ENCODE data around the gene TRIM44. TPM values are rescaled to one million over a fixed set of nuclear protein-coding genes. Genes with fewer than 3 reads are reported as not detected.
A peak's percentile ranks its signal among the peaks of the same experiment; 100 is the strongest.
"Not testable (repeated sequence)": the region's sequence is repeated elsewhere in the genome, so short reads cannot be mapped to it uniquely, and the experiment has no call there.

Gene TRIM44
- polyA plus RNA-seq, 6 donors from 2014 or later = 37.2 to 69.6 (median 59.6) TPM

- DNase-seq (no peak), ATAC-seq (ENCODE audit: low read depth in 2 of 2) (no peak)
- no peaks in the 10 kb centered on the region for H3K9me3 Mint-ChIP-seq
- no peaks in the 10 kb centered on the region for H3K27me3 Mint-ChIP-seq
- H3K4me3 Mint-ChIP-seq = peak overlapping the region in 1 of 8 donors; percentile 23
- H3K4me1 Mint-ChIP-seq = peaks cover 61 to 65% (median 65%) of the 10 kb centered on the region in 3 donors
- H3K27ac Mint-ChIP-seq = peak overlapping the region in 5 of 6 donors; percentile 37 to 97 (median 59)
- peaks cover 12 to 17% of the 10 kb centered on the region in 2 donors for H3K36me3 Mint-ChIP-seq
Observed at GRCh38 chr11:35682230-35683173, 19.9 kb downstream of the TRIM44 start.

- ATAC-seq (ENCODE audit: low read depth in 2 of 2) (peak; percentile 86 to 90), DNase-seq (no peak)
- Mint-ChIP-seq H3K36me3 (peaks cover 12 to 23% of the 10 kb centered on the region in 2 donors), H3K4me3 (no peak overlapping the region), H3K4me1 (peaks cover 56 to 64% (median 57%) of the 10 kb centered on the region in 3 donors), H3K9me3 (no peaks in the 10 kb centered on the region), H3K27ac (peak overlapping the region in 1 of 6 donors; percentile 57), H3K27me3 (no peaks in the 10 kb centered on the region)
Observed at GRCh38 chr11:35683728-35684339, 21.3 kb downstream of the TRIM44 start.

- Mint-ChIP-seq H3K4me3 (no peak overlapping the region), H3K9me3 (no peaks in the 10 kb centered on the region), H3K4me1 (peaks cover 33 to 36% (median 34%) of the 10 kb centered on the region in 3 donors), H3K27me3 (no peaks in the 10 kb centered on the region), H3K27ac (no peak overlapping the region), H3K36me3 (peaks cover 12 to 23% of the 10 kb centered on the region in 2 donors)
- DNase-seq (no peak), ATAC-seq (ENCODE audit: low read depth in 2 of 2) (no peak)
Observed at GRCh38 chr11:35688023-35688422, 25.4 kb downstream of the TRIM44 start.

GRCh38 chr11:35689081-35689996, 26.8 kb downstream of the TRIM44 start:
- H3K9me3 Mint-ChIP-seq = no peaks in the 10 kb centered on the region
- H3K27me3 Mint-ChIP-seq = no peaks in the 10 kb centered on the region
- H3K4me3 Mint-ChIP-seq = no peak overlapping the region
- H3K27ac Mint-ChIP-seq = peak overlapping the region in 4 of 6 donors; percentile 14 to 87 (median 47)
- H3K36me3 Mint-ChIP-seq = peaks cover 12 to 23% of the 10 kb centered on the region in 2 donors
- H3K4me1 Mint-ChIP-seq = peaks cover 25 to 32% (median 25%) of the 10 kb centered on the region in 3 donors
- no peak for ATAC-seq (ENCODE audit: low read depth in 2 of 2)
- DNase-seq = no peak

- Mint-ChIP-seq H3K4me1 (peaks cover 2 to 5% (median 4%) of the 10 kb centered on the region in 3 donors), H3K9me3 (peaks cover 0 to 5% (median 0%) of the 10 kb centered on the region in 7 donors), H3K4me3 (no peak overlapping the region), H3K27ac (no peak overlapping the region), H3K36me3 (no peaks in the 10 kb centered on the region), H3K27me3 (no peaks in the 10 kb centered on the region)
- ATAC-seq (ENCODE audit: low read depth in 2 of 2) (no peak), DNase-seq (no peak)
Observed at GRCh38 chr11:35702126-35702525, 39.6 kb downstream of the TRIM44 start.

GRCh38 chr11:35709376-35709775, 46.8 kb downstream of the TRIM44 start:
- peaks cover 0 to 16% (median 10%) of the 10 kb centered on the region in 7 donors for H3K9me3 Mint-ChIP-seq
- H3K36me3 Mint-ChIP-seq = peaks cover 8 to 9% of the 10 kb centered on the region in 2 donors
- no peak overlapping the region for H3K4me3 Mint-ChIP-seq
- H3K27me3 Mint-ChIP-seq = no peaks in the 10 kb centered on the region
- H3K4me1 Mint-ChIP-seq = peaks cover 4 to 31% (median 6%) of the 10 kb centered on the region in 3 donors
- H3K27ac Mint-ChIP-seq = no peak overlapping the region
- ATAC-seq (ENCODE audit: low read depth in 2 of 2) = no peak
- no peak for DNase-seq

- Mint-ChIP-seq H3K4me3 (no peak overlapping the region), H3K36me3 (peaks cover 22 to 23% of the 10 kb centered on the region in 2 donors), H3K4me1 (peaks cover 17 to 44% (median 22%) of the 10 kb centered on the region in 3 donors), H3K9me3 (peaks cover 13 to 35% (median 24%) of the 10 kb centered on the region in 7 donors), H3K27me3 (no peaks in the 10 kb centered on the region), H3K27ac (peak overlapping the region in 2 of 6 donors; percentile 4 to 30)
- no peak for DNase-seq
- no peak for ATAC-seq (ENCODE audit: low read depth in 2 of 2)
Observed at GRCh38 chr11:35711173-35711910, 48.8 kb downstream of the TRIM44 start.

- peaks cover 13 to 41% (median 27%) of the 10 kb centered on the region in 7 donors for H3K9me3 Mint-ChIP-seq
- H3K4me3 Mint-ChIP-seq = no peak overlapping the region
- H3K4me1 Mint-ChIP-seq = peaks cover 23 to 49% (median 27%) of the 10 kb centered on the region in 3 donors
- no peak for DNase-seq
- H3K27ac Mint-ChIP-seq = peak overlapping the region in 3 of 6 donors; percentile 47 to 87 (median 84)
- H3K27me3 Mint-ChIP-seq = no peaks in the 10 kb centered on the region
- peaks cover 22 to 25% of the 10 kb centered on the region in 2 donors for H3K36me3 Mint-ChIP-seq
- ATAC-seq (ENCODE audit: low read depth in 2 of 2) = no peak
Observed at GRCh38 chr11:35711924-35712323, 49.3 kb downstream of the TRIM44 start.

- DNase-seq (no peak), ATAC-seq (ENCODE audit: low read depth in 2 of 2) (no peak)
- Mint-ChIP-seq H3K4me3 (no peak overlapping the region), H3K27ac (peak overlapping the region in 3 of 6 donors; percentile 31 to 87 (median 61)), H3K36me3 (peaks cover 22 to 25% of the 10 kb centered on the region in 2 donors), H3K27me3 (no peaks in the 10 kb centered on the region), H3K4me1 (peaks cover 29 to 55% (median 31%) of the 10 kb centered on the region in 3 donors), H3K9me3 (peaks cover 13 to 42% (median 27%) of the 10 kb centered on the region in 7 donors)
Observed at GRCh38 chr11:35712533-35712932, 50.0 kb downstream of the TRIM44 start.

GRCh38 chr11:35714882-35715627, 52.5 kb downstream of the TRIM44 start:
- Mint-ChIP-seq H3K36me3 (peaks cover 22 to 33% of the 10 kb centered on the region in 2 donors), H3K27ac (peak overlapping the region; percentile 69 to 96 (median 84)), H3K4me3 (peak overlapping the region in 5 of 8 donors; percentile 7 to 83 (median 67)), H3K27me3 (no peaks in the 10 kb centered on the region), H3K9me3 (peaks cover 13 to 43% (median 29%) of the 10 kb centered on the region in 7 donors), H3K4me1 (peaks cover 38 to 77% (median 42%) of the 10 kb centered on the region in 3 donors)
- no peak for ATAC-seq (ENCODE audit: low read depth in 2 of 2)
- no peak for DNase-seq

- H3K36me3 Mint-ChIP-seq = peaks cover 22 to 33% of the 10 kb centered on the region in 2 donors
- DNase-seq (peak; percentile 0), ATAC-seq (ENCODE audit: low read depth in 2 of 2) (peak; percentile 47 to 69)
- H3K4me3 Mint-ChIP-seq = peak overlapping the region in 6 of 8 donors; percentile 41 to 83 (median 64)
- peak overlapping the region; percentile 77 to 96 (median 88) for H3K27ac Mint-ChIP-seq
- peaks cover 43 to 77% (median 46%) of the 10 kb centered on the region in 3 donors for H3K4me1 Mint-ChIP-seq
- not testable (repeated sequence) for H3K27me3 Mint-ChIP-seq
- peaks cover 13 to 43% (median 29%) of the 10 kb centered on the region in 7 donors for H3K9me3 Mint-ChIP-seq
Observed at GRCh38 chr11:35715677-35716076, 53.1 kb downstream of the TRIM44 start.

Data from naive B cell (primary cell).